Smooth muscle cell (in vitro differentiated cells): ENCODE measurements around the gene WDR49. TPM values are rescaled to one million over a fixed set of nuclear protein-coding genes. Genes with fewer than 3 reads are reported as not detected.
"Not testable (repeated sequence)": the region's sequence is repeated elsewhere in the genome, so short reads cannot be mapped to it uniquely, and the experiment has no call there.

Source experiments
- DNase-seq: peaks from one replicate; lab custom pipeline; 2025; ENCODE audit not compliant: unreplicated experiment; lab: John Stamatoyannopoulos, UW
- H2AFZ ChIP-seq: fragments of 200-600 bp; sonication (generic); 2 replicates; pipeline ENCODE4 v1.6.0; 2016; ENCODE audit warnings: antibody characterized with exemption, low read depth, mild to moderate bottlenecking
- H3F3A ChIP-seq: fragments of 200-600 bp; sonication (generic); 2 replicates; pipeline ENCODE4 v1.6.0; 2017; ENCODE audit warnings: antibody characterized with exemption, low read depth
- H3K27ac ChIP-seq: fragments of 200-600 bp; sonication (generic); 2 replicates; pipeline ENCODE4 v1.5.1; 2016; ENCODE audit warnings: low read depth, mild to moderate bottlenecking
- H3K27me3 ChIP-seq: fragments of 200-600 bp; sonication (generic); 2 replicates; pipeline ENCODE4 v1.6.1; 2016; ENCODE audit warnings: low read depth, mild to moderate bottlenecking
- H3K36me3 ChIP-seq: fragments of 200-600 bp; sonication (generic); 2 replicates; pipeline ENCODE4 v1.5.1; 2016; ENCODE audit warnings: low read depth
- H3K4me1 ChIP-seq: fragments of 200-600 bp; sonication (generic); 2 replicates; pipeline ENCODE4 v1.5.1; 2016; ENCODE audit warnings: low read depth
- H3K4me2 ChIP-seq: fragments of 200-600 bp; sonication (generic); 2 replicates; pipeline ENCODE4 v1.6.0; 2016; ENCODE audit warnings: mild to moderate bottlenecking
- H3K4me3 ChIP-seq: fragments of 200-600 bp; sonication (generic); 2 replicates; pipeline ENCODE4 v1.5.1; 2016; ENCODE audit warnings: mild to moderate bottlenecking
- H3K79me2 ChIP-seq: fragments of 200-600 bp; sonication (generic); 2 replicates; pipeline ENCODE4 v1.6.0; 2016; ENCODE audit warnings: low read depth, mild to moderate bottlenecking
- H3K9ac ChIP-seq: fragments of 200-600 bp; sonication (generic); 2 replicates; pipeline ENCODE4 v1.6.0; 2016; ENCODE audit warnings: low read depth
- H3K9me3 ChIP-seq: fragments of 200-600 bp; sonication (generic); replicated peaks from 2 replicates; pipeline ENCODE4 v1.5.1; 2016; ENCODE audit warnings: low read depth
- H4K20me1 ChIP-seq: fragments of 200-600 bp; sonication (generic); 2 replicates; pipeline ENCODE4 v1.6.0; 2016; ENCODE audit warnings: low read depth
- WGBS: methylation state at CpG from one replicate; pipeline ENCODE4 v1.1.7; 2016; ENCODE audit warnings: low lambda C conversion rate; 5-methylcytosine and 5-hydroxymethylcytosine counted together
- polyA plus RNA-seq: library from polyadenylated mRNA; unstranded; fragments of >200 nt; fragmentation: Nextera tagmentation; extraction: Ambion mirVana; gene quantifications from 2 replicates; pipeline ENCODE4 v1.2.1, GENCODE V29; 2016
- total RNA-seq: library from RNA; depleted of rRNA; stranded (reverse); fragments of >200 nt; gene quantifications from 2 replicates; pipeline ENCODE4 v1.2.3, GENCODE V29; 2014
- TF ChIP-seq, protein P1 (sequence below): fragments of 200-600 bp; sonication (generic); IDR thresholded peaks from 2 replicates; pipeline ENCODE4 v1.5.1; 2017; ENCODE audit warnings: borderline replicate concordance, mild to moderate bottlenecking, antibody characterized with exemption; ENCODE audit not compliant: insufficient read depth, poor library complexity, severe bottlenecking

Gene WDR49
- total and polyA plus RNA-seq, 2 experiments from 2014 or later: 0.09 TPM; not detected in 1

- Histone ChIP-seq H3K9ac (no peak overlapping the region), H3K36me3 (no peaks in the 10 kb centered on the region), H3K27ac (no peak overlapping the region), H3K4me2 (no peak overlapping the region), H3K9me3 (no peaks in the 10 kb centered on the region), H4K20me1 (no peaks in the 10 kb centered on the region), H3K4me3 (no peak overlapping the region), H2AFZ (no peak overlapping the region), H3F3A (no peaks in the 10 kb centered on the region), H3K27me3 (no peaks in the 10 kb centered on the region), H3K4me1 (no peaks in the 10 kb centered on the region), H3K79me2 (no peaks in the 10 kb centered on the region)
- WGBS: 70% methylated on average over 1 of the region's 1 CpG
- no peak for DNase-seq
- TF ChIP-seq, protein P1, sequence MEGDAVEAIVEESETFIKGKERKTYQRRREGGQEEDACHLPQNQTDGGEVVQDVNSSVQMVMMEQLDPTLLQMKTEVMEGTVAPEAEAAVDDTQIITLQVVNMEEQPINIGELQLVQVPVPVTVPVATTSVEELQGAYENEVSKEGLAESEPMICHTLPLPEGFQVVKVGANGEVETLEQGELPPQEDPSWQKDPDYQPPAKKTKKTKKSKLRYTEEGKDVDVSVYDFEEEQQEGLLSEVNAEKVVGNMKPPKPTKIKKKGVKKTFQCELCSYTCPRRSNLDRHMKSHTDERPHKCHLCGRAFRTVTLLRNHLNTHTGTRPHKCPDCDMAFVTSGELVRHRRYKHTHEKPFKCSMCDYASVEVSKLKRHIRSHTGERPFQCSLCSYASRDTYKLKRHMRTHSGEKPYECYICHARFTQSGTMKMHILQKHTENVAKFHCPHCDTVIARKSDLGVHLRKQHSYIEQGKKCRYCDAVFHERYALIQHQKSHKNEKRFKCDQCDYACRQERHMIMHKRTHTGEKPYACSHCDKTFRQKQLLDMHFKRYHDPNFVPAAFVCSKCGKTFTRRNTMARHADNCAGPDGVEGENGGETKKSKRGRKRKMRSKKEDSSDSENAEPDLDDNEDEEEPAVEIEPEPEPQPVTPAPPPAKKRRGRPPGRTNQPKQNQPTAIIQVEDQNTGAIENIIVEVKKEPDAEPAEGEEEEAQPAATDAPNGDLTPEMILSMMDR: no peak
These were observed 9.1 kb downstream of the WDR49 start for GRCh38 chr3:167644611-167645010.

GRCh38 chr3:167631471-167631870 lies 22.3 kb downstream of the WDR49 start:
- 91% methylated on average over 5 of the region's 5 CpGs for WGBS
- H3K79me2 ChIP-seq: no peaks in the 10 kb centered on the region

GRCh38 chr3:167626490-167626889 lies 27.3 kb downstream of the WDR49 start:
- no peak overlapping the region for H3K9ac ChIP-seq
- no peaks in the 10 kb centered on the region for H3K9me3 ChIP-seq
- DNase-seq: no peak
- H3K36me3 ChIP-seq: no peaks in the 10 kb centered on the region
- H3K4me1 ChIP-seq: no peaks in the 10 kb centered on the region
- no peak overlapping the region for H3K4me2 ChIP-seq
- H3K79me2 ChIP-seq: no peaks in the 10 kb centered on the region
- no peak overlapping the region for H3K4me3 ChIP-seq
- H3K27me3 ChIP-seq: no peaks in the 10 kb centered on the region
- H3K27ac ChIP-seq: no peak overlapping the region
- H4K20me1 ChIP-seq: no peaks in the 10 kb centered on the region
- TF ChIP-seq, protein P1: no peak
- no peak overlapping the region for H2AFZ ChIP-seq
- no peaks in the 10 kb centered on the region for H3F3A ChIP-seq

More at GRCh38 chr3:167631471-167631870, 22.3 kb downstream of the WDR49 start:
- H3K27me3 ChIP-seq: no peaks in the 10 kb centered on the region
- no peaks in the 10 kb centered on the region for H4K20me1 ChIP-seq
- no peak overlapping the region for H3K4me2 ChIP-seq
- H3K4me1 ChIP-seq: no peaks in the 10 kb centered on the region
- no peaks in the 10 kb centered on the region for H3K36me3 ChIP-seq
- TF ChIP-seq, protein P1: no peak
- no peak overlapping the region for H3K4me3 ChIP-seq
- no peak overlapping the region for H2AFZ ChIP-seq
- H3K9me3 ChIP-seq: no peaks in the 10 kb centered on the region
- no peak overlapping the region for H3K27ac ChIP-seq
- H3F3A ChIP-seq: no peaks in the 10 kb centered on the region
- DNase-seq: no peak
- H3K9ac ChIP-seq: no peak overlapping the region

- Histone ChIP-seq H3K9me3 (no peaks in the 10 kb centered on the region), H3F3A (no peaks in the 10 kb centered on the region), H3K4me2 (no peak overlapping the region), H3K27ac (no peak overlapping the region), H3K27me3 (no peaks in the 10 kb centered on the region), H2AFZ (no peak overlapping the region), H3K9ac (no peak overlapping the region), H3K4me3 (no peak overlapping the region), H3K79me2 (no peaks in the 10 kb centered on the region), H3K4me1 (no peaks in the 10 kb centered on the region), H3K36me3 (no peaks in the 10 kb centered on the region), H4K20me1 (no peaks in the 10 kb centered on the region)
- WGBS: 92% methylated on average over 3 of the region's 3 CpGs
- no peak for DNase-seq
- TF ChIP-seq, protein P1: no peak
These were observed 38.7 kb downstream of the WDR49 start for GRCh38 chr3:167615030-167615429.

DNA sequence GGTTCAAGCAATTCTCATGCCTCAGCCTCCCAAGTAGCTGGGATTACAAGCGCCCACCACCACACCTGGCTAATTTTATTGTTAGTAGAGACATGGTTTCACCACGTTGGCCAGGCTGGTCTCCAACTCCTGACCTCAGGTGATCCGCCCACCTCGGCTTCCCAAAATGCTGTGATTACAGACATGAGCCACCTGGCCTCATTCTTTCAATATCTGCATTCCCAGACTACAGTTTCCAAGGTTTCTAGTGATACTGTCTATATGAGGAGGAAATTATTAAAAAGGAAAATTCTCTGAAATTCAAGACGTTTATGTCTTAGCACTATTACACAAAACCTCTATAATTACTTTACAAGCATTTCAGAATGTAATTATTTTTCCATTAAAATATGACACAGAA lies 39.5 kb downstream of the WDR49 start:
- H3K36me3 ChIP-seq, H3F3A ChIP-seq, H3K4me3 ChIP-seq, H2AFZ ChIP-seq, H3K27ac ChIP-seq, H3K9me3 ChIP-seq, H3K4me1 ChIP-seq, H3K9ac ChIP-seq, DNase-seq, H3K79me2 ChIP-seq, H3K27me3 ChIP-seq, H3K4me2 ChIP-seq, H4K20me1 ChIP-seq: not testable (repeated sequence)
- WGBS: 89% methylated on average over 5 of the region's 5 CpGs
